GM19328 (cell line): ENCODE results near the gene JAG2.

Source experiments
- ATAC-seq: cut with Tn5 transposase; IDR thresholded peaks from one replicate; pipeline ENCODE4 v1.9.1; 2021; ENCODE audit warnings: mild to moderate bottlenecking, moderate library complexity; ENCODE audit not compliant: unreplicated experiment

JAG2 gene

DNA sequence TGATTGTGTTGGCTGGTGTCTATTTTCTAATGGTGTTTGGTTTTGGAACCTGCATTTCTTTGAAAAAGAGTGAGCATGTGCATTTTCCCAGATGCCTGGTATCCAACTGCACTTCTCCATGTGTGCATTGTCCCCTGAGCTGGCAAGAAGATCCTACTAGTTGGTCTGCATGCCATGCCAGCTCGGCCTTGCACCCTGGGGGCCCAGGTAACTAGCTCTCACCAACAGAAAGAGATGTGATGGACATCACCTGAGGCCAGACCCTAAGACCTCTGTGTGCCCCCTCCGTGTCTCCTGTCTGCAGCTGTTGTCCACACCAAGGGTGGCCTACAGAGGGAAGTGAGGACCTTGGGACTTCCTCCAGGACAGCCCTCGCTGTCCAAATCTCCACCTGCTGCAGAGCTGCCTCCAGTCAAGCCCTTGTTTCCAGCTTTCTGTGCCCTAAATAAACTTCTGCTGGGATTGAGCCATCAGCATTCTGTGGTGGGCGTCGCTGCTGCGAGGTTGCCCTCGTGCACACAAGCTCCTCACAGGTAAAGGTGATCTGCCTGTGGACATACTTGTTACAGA, 73.3 kb downstream of the JAG2 start:
- no peak for ATAC-seq

DNA sequence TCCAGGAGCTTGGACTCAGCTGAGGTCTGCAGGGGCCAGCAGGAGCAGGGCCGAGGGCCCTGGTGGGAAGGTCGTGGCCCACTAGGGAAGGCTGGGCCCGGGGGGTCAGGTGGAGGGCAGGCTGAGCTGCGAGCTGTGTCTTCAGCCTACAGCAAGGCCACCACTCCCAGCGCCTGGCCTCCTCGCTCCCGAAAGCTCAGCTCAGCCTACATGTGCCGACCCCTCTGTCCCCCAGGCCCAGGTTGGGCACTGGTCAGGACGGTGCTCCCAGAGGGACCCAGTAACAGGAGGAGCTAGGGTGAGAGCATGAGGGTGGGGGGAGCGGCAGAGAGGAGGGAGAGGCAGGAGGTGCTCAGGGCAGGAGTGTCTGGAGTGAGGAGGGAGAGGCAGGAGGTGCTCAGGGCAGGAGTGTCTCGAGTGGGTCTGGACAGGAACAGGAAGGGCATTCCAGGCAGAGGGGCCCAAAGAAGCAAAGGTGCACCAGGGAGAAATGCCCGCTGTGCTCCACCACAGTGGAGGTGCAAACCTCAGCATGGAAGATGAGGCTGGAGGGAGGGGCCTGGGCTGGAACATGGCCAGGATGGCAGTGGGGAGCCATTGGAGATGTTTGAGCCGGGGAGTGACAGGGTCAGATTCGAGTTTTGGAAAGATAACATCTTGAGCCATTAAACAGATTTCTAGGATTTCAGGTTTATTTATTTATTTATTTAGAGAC, 74.2 kb downstream of the JAG2 start:
- no peak for ATAC-seq

DNA sequence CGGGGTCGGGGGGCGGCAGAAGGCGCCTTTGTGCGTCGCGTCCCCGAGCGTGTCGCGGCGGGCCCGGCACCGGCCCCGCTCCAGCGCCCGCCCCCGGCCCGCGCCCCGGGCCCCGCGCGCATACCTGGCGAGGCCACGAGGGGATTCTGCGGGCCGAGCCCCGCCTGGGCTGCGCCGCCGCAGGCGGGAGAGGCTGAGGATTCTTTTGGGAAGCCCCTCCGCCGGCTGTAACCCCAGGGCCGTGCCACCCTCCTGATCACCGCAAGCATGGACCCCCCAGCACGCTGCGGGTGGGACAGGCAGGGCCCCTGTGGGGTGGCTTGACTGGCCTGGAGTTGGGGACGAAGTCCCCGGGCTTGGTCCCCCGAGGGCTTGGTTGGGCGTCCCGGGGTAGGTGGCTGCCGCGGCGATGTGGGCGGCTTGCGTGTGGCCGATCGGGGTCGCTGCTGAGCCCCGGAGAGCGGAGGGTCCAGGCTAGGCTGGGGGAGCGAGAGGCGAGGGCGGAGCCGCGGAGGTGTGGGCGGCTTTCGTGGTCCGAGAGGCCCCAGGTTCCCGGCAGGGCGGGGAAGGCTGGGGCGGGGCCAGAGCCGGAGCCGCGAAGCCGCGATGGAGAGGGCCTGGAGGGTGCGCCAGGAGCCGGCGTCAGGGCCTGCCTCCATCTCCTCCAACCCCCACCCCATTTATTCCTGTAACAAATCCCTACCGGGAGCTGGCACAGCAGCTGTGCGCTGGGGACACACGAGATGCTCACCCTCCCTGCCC, 75.0 kb downstream of the JAG2 start:
- ATAC-seq = no peak

DNA sequence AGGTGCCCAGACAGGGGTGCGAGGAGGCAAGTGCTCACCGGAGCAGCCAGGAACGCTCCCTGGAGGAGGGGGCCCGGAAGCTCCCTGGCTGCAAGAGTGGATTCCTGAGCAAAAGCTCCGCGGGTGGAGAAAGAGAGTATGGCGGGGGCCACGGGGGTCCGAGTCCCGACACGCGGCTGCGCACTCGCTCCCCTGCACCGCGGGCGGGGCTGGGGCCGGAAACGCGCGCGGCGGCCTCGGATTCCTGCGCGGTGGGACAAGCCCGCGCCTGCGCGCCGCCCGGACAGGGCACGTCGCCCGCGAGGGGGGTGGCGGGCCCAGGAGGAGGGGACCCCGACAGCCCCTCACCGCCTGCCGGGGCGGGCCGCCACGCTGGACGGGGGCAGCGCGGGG, 75.5 kb downstream of the JAG2 start:
- no peak for ATAC-seq

DNA sequence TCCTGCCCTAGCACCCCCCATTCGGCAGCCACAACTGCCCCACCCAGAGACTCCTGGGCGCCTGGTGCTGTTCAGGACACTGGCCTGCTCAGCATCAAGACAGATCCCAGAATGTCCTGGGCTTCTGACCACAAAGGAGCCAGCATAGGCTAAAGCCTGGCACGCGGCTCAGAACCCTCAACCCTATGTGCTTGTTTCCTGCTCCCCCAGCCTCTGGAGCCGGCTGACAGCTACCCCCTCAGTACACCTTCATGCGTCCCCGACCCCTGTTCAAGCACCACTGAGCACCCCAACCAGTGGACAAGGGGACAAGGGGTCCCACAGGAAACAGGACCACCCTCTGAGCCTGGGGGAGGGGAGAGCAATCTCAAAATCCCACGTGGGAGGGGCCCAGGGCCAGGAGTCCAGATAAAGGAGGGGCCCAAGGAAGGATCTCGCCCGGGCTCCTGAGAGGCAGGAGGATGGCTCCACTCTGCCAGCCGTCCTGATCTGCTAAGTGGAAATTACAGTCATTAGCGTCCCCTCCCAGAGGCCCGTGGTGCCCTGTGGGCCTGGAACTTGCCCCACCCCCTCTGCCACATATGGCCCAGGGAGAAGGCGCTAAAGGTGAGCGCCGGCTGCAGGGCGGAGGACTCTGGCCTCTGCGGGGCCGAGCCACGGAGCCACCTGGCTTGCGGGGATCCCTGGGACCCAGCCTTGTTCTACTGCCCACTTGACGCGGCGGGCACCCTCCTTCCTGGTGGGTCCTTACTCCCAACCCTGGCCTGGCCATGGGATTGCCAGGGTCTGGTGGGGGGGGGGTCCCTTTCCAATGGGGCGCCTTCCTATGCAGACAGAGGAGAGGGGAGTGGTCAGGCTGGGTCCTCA, 76.2 kb downstream of the JAG2 start:
- ATAC-seq = no peak

DNA sequence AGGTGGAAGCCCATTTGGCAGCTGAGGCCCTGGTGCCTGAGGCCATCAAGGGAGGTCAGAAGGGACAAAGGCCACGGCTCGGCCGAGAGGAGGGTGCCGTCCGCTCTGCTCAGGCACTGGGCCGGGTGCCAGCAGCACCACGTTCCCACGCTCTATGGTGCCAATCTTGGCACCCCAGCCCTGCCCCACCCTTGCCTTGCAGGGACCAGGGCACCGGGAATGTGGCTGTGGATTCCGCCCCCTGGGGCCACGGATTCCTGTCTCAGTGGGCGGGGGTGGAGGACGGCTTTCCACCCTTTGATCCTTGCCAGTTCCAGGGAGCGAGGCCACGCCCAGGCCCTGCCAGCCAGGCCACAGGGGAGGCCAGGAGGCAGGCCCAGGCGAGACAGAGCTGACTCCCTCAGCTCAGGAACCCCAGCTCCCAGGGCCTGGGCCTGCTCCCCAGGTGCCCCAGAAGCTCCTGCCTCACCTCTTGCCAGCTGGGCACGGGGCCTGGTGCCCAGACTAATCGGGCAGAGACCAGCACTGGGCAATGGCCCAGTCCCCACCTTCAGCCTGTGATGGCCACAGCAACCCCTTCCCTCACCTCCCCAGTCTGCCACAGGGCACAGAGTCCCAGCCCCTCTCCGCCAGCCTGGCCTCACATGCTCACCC, 76.9 kb downstream of the JAG2 start:
- no peak for ATAC-seq

DNA sequence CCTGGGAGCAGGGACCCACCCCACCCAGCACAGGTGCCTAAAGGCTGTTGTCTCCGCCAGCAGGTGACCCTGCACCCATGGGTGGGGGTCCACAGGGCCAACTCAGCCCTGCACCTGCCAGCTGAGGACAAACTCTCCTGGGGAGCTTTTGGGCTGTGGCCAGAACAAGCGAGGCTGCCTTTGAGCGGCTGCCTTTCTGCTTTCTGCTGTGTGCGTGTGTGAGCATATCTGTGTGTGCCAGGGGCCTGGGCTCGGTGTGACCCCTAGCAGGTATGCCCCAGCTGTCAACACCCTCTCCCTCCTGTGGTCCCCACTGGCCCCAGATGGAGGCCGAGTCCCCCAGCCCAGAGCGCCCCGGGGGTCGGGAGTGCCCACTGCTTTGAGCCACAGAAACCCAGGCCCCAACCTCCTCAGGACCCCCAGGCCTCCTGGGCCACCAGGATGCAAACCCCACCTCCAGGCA, 77.5 kb downstream of the JAG2 start:
- ATAC-seq = no peak
